Measurements from ENCODE around the gene NDUFA12. TPM values are rescaled to one million over a fixed set of nuclear protein-coding genes. Genes with fewer than 3 reads are reported as not detected.
A peak's percentile ranks its signal among the peaks of the same experiment; 100 is the strongest.

NDUFA12 gene
- 136 TPM for total RNA-seq
- polyA plus RNA-seq, result 119 TPM
- long read RNA-seq, donor 1, transcript NDUFA12-201 (4 exons, 635 nt), result major isoform, 9 of 9 reads
- long read RNA-seq, donor 1, partial matches to known transcripts, result 0 of 9 reads
- long read RNA-seq, donor 1, other reads (novel, unspliced or antisense), result 0 of 9 reads
- long read RNA-seq, donor 2, result 0 reads
- long read RNA-seq, donor 3, transcript NDUFA12-206 (3 exons, 487 nt), result minor isoform, 7 of 287 reads
- long read RNA-seq, donor 3, transcript NDUFA12-201 (4 exons, 635 nt), result major isoform, 187 of 287 reads
- long read RNA-seq, donor 3, transcript NDUFA12-202 (2 exons, 472 nt), result minor isoform, 5 of 287 reads
- long read RNA-seq, donor 3, partial matches to known transcripts, result 87 of 287 reads
- long read RNA-seq, donor 3, other reads (novel, unspliced or antisense), result 0 of 287 reads
- long read RNA-seq, donor 4, transcript NDUFA12-201 (4 exons, 635 nt), result major isoform, 61 of 99 reads
- long read RNA-seq, donor 4, partial matches to known transcripts, result 33 of 99 reads
- long read RNA-seq, donor 4, other reads (novel, unspliced or antisense), result 0 of 99 reads
- long read RNA-seq, donor 5, transcript NDUFA12-202 (2 exons, 472 nt), result minor isoform, 9 of 370 reads
- long read RNA-seq, donor 5, transcript NDUFA12-201 (4 exons, 635 nt), result major isoform, 221 of 370 reads
- long read RNA-seq, donor 5, transcript NDUFA12-206 (3 exons, 487 nt), result minor isoform, 14 of 370 reads
- long read RNA-seq, donor 5, partial matches to known transcripts, result 120 of 370 reads
- long read RNA-seq, donor 5, other reads (novel, unspliced or antisense), result 6 of 370 reads
- long read RNA-seq, donor 6, transcript NDUFA12-201 (4 exons, 635 nt), result major isoform, 83 of 100 reads
- long read RNA-seq, donor 6, transcript NDUFA12-206 (3 exons, 487 nt), result minor isoform, 5 of 100 reads
- long read RNA-seq, donor 6, partial matches to known transcripts, result 8 of 100 reads
- long read RNA-seq, donor 6, other reads (novel, unspliced or antisense), result 0 of 100 reads
- long read RNA-seq, donor 7, transcript NDUFA12-206 (3 exons, 487 nt), result minor isoform, 5 of 168 reads
- long read RNA-seq, donor 7, transcript NDUFA12-201 (4 exons, 635 nt), result major isoform, 105 of 168 reads
- long read RNA-seq, donor 7, partial matches to known transcripts, result 55 of 168 reads
- long read RNA-seq, donor 7, other reads (novel, unspliced or antisense), result 0 of 168 reads
- long read RNA-seq, donor 8, transcript NDUFA12-201 (4 exons, 635 nt), result major isoform, 36 of 45 reads
- long read RNA-seq, donor 8, partial matches to known transcripts, result 7 of 45 reads
- long read RNA-seq, donor 8, other reads (novel, unspliced or antisense), result 0 of 45 reads
- long read RNA-seq, donor 9, transcript NDUFA12-201 (4 exons, 635 nt), result major isoform, 79 of 116 reads
- long read RNA-seq, donor 9, partial matches to known transcripts, result 33 of 116 reads
- long read RNA-seq, donor 9, other reads (novel, unspliced or antisense), result 0 of 116 reads
- long read RNA-seq, donor 10, transcript NDUFA12-201 (4 exons, 635 nt), result major isoform, 80 of 98 reads
- long read RNA-seq, donor 10, partial matches to known transcripts, result 11 of 98 reads
- long read RNA-seq, donor 10, other reads (novel, unspliced or antisense), result 0 of 98 reads

GRCh38 chr12:95003213-95003920 is at the start of gene NDUFA12:
Gene NDUFA12, minus strand, starts transcription at chr12:95003697. Its CDS starts 17 bp downstream, at chr12:95003680.
- H3K4me1 ChIP-seq (ENCODE audit: control insufficient read depth in 2 of 2, insufficient read depth in 2 of 2, low read length in 2 of 2), result peaks cover 0 to 5% of the 10 kb centered on the region in 2 donors
- under 1% methylated on average over 34 of the region's 34 CpGs for WGBS
- peak within 1 kb of the TSS; percentile 71 to 83 for H3K27ac ChIP-seq (ENCODE audit: low read depth in 1 of 2, low read length in 1 of 2)
- H3K9me3 ChIP-seq (ENCODE audit: control insufficient read depth in 2 of 2, insufficient read depth in 1 of 2, low read length in 1 of 2), result peaks cover 0 to 14% of the 10 kb centered on the region in 2 donors
- peak within 1 kb of the TSS; percentile 73 to 86 for H3K4me3 ChIP-seq (ENCODE audit: low read length in 2 of 2)
- H3K36me3 ChIP-seq (ENCODE audit: control insufficient read depth in 2 of 2, insufficient read depth in 2 of 2, low read length in 1 of 2), result peaks cover 6 to 10% of the 10 kb centered on the region in 2 donors
- H3K27me3 ChIP-seq (ENCODE audit: control insufficient read depth in 2 of 2, insufficient read depth in 1 of 2, low read length in 1 of 2), result no peaks in the 10 kb centered on the region
- DNase-seq (ENCODE audit: low read depth in 6 of 9, low spot score in 9 of 9), result peak; percentile 87 to 97 (median 92)

- H3K27ac ChIP-seq (ENCODE audit: low read depth in 1 of 2, low read length in 1 of 2), result no peak overlapping the region
- no peaks in the 10 kb centered on the region for H3K9me3 ChIP-seq (ENCODE audit: control insufficient read depth in 2 of 2, insufficient read depth in 1 of 2, low read length in 1 of 2)
- H3K4me3 ChIP-seq (ENCODE audit: low read length in 2 of 2), result no peak overlapping the region
- DNase-seq (ENCODE audit: low read depth in 6 of 9, low spot score in 9 of 9), result no peak
- H3K4me1 ChIP-seq (ENCODE audit: control insufficient read depth in 2 of 2, insufficient read depth in 2 of 2, low read length in 2 of 2), result no peaks in the 10 kb centered on the region
- no peaks in the 10 kb centered on the region for H3K27me3 ChIP-seq (ENCODE audit: control insufficient read depth in 2 of 2, insufficient read depth in 1 of 2, low read length in 1 of 2)
- peaks cover 29 to 66% of the 10 kb centered on the region in 2 donors for H3K36me3 ChIP-seq (ENCODE audit: control insufficient read depth in 2 of 2, insufficient read depth in 2 of 2, low read length in 1 of 2)
- WGBS, result 98% methylated on average over 4 of the region's 4 CpGs
Measured at GRCh38 chr12:95051241-95051640, 47.7 kb upstream of the NDUFA12 start.

- 99% methylated on average over 2 of the region's 2 CpGs for WGBS
- Histone ChIP-seq H3K4me1 (ENCODE audit: control insufficient read depth in 2 of 2, insufficient read depth in 2 of 2, low read length in 2 of 2) (no peaks in the 10 kb centered on the region), H3K27ac (ENCODE audit: low read depth in 1 of 2, low read length in 1 of 2) (no peak overlapping the region), H3K9me3 (ENCODE audit: control insufficient read depth in 2 of 2, insufficient read depth in 1 of 2, low read length in 1 of 2) (peaks cover 0 to 2% of the 10 kb centered on the region in 2 donors), H3K27me3 (ENCODE audit: control insufficient read depth in 2 of 2, insufficient read depth in 1 of 2, low read length in 1 of 2) (no peaks in the 10 kb centered on the region), H3K4me3 (ENCODE audit: low read length in 2 of 2) (no peak overlapping the region), H3K36me3 (ENCODE audit: control insufficient read depth in 2 of 2, insufficient read depth in 2 of 2, low read length in 1 of 2) (peaks cover under 1 to 55% of the 10 kb centered on the region in 2 donors)
- DNase-seq (ENCODE audit: low read depth in 6 of 9, low spot score in 9 of 9), result no peak
Measured at GRCh38 chr12:95037906-95038305, 34.4 kb upstream of the NDUFA12 start.

GRCh38 chr12:95034750-95035149 is 31.3 kb upstream of the NDUFA12 start:
- Histone ChIP-seq H3K36me3 (ENCODE audit: control insufficient read depth in 2 of 2, insufficient read depth in 2 of 2, low read length in 1 of 2) (peaks cover 9 to 50% of the 10 kb centered on the region in 2 donors), H3K9me3 (ENCODE audit: control insufficient read depth in 2 of 2, insufficient read depth in 1 of 2, low read length in 1 of 2) (no peaks in the 10 kb centered on the region), H3K27me3 (ENCODE audit: control insufficient read depth in 2 of 2, insufficient read depth in 1 of 2, low read length in 1 of 2) (no peaks in the 10 kb centered on the region), H3K4me1 (ENCODE audit: control insufficient read depth in 2 of 2, insufficient read depth in 2 of 2, low read length in 2 of 2) (no peaks in the 10 kb centered on the region), H3K27ac (ENCODE audit: low read depth in 1 of 2, low read length in 1 of 2) (no peak overlapping the region), H3K4me3 (ENCODE audit: low read length in 2 of 2) (no peak overlapping the region)
- DNase-seq (ENCODE audit: low read depth in 6 of 9, low spot score in 9 of 9), result no peak
- WGBS, result 100% methylated on average over 1 of the region's 1 CpG

GRCh38 chr12:95022477-95022876 is 19.0 kb upstream of the NDUFA12 start:
- DNase-seq (ENCODE audit: low read depth in 6 of 9, low spot score in 9 of 9), result no peak
- Histone ChIP-seq H3K4me1 (ENCODE audit: control insufficient read depth in 2 of 2, insufficient read depth in 2 of 2, low read length in 2 of 2) (no peaks in the 10 kb centered on the region), H3K27ac (ENCODE audit: low read depth in 1 of 2, low read length in 1 of 2) (no peak overlapping the region), H3K36me3 (ENCODE audit: control insufficient read depth in 2 of 2, insufficient read depth in 2 of 2, low read length in 1 of 2) (peaks cover 9 to 36% of the 10 kb centered on the region in 2 donors), H3K4me3 (ENCODE audit: low read length in 2 of 2) (no peak overlapping the region), H3K27me3 (ENCODE audit: control insufficient read depth in 2 of 2, insufficient read depth in 1 of 2, low read length in 1 of 2) (no peaks in the 10 kb centered on the region), H3K9me3 (ENCODE audit: control insufficient read depth in 2 of 2, insufficient read depth in 1 of 2, low read length in 1 of 2) (no peaks in the 10 kb centered on the region)
- 96% methylated on average over 2 of the region's 2 CpGs for WGBS

- Histone ChIP-seq H3K4me1 (ENCODE audit: control insufficient read depth in 2 of 2, insufficient read depth in 2 of 2, low read length in 2 of 2) (no peaks in the 10 kb centered on the region), H3K9me3 (ENCODE audit: control insufficient read depth in 2 of 2, insufficient read depth in 1 of 2, low read length in 1 of 2) (no peaks in the 10 kb centered on the region), H3K36me3 (ENCODE audit: control insufficient read depth in 2 of 2, insufficient read depth in 2 of 2, low read length in 1 of 2) (peaks cover 4 to 17% of the 10 kb centered on the region in 2 donors), H3K27me3 (ENCODE audit: control insufficient read depth in 2 of 2, insufficient read depth in 1 of 2, low read length in 1 of 2) (no peaks in the 10 kb centered on the region), H3K4me3 (ENCODE audit: low read length in 2 of 2) (no peak overlapping the region), H3K27ac (ENCODE audit: low read depth in 1 of 2, low read length in 1 of 2) (no peak overlapping the region)
- 96% methylated on average over 1 of the region's 1 CpG for WGBS
- DNase-seq (ENCODE audit: low read depth in 6 of 9, low spot score in 9 of 9), result no peak
Measured at GRCh38 chr12:95017482-95017881, 14.0 kb upstream of the NDUFA12 start.

GRCh38 chr12:95016120-95016519 is 12.6 kb upstream of the NDUFA12 start:
- Histone ChIP-seq H3K27ac (ENCODE audit: low read depth in 1 of 2, low read length in 1 of 2) (no peak overlapping the region), H3K36me3 (ENCODE audit: control insufficient read depth in 2 of 2, insufficient read depth in 2 of 2, low read length in 1 of 2) (peaks cover 4 to 6% of the 10 kb centered on the region in 2 donors), H3K4me1 (ENCODE audit: control insufficient read depth in 2 of 2, insufficient read depth in 2 of 2, low read length in 2 of 2) (no peaks in the 10 kb centered on the region), H3K4me3 (ENCODE audit: low read length in 2 of 2) (no peak overlapping the region), H3K27me3 (ENCODE audit: control insufficient read depth in 2 of 2, insufficient read depth in 1 of 2, low read length in 1 of 2) (no peaks in the 10 kb centered on the region), H3K9me3 (ENCODE audit: control insufficient read depth in 2 of 2, insufficient read depth in 1 of 2, low read length in 1 of 2) (no peaks in the 10 kb centered on the region)
- 98% methylated on average over 2 of the region's 2 CpGs for WGBS
- DNase-seq (ENCODE audit: low read depth in 6 of 9, low spot score in 9 of 9), result no peak

GRCh38 chr12:95014554-95014953 is 11.1 kb upstream of the NDUFA12 start:
- no peaks in the 10 kb centered on the region for H3K9me3 ChIP-seq (ENCODE audit: control insufficient read depth in 2 of 2, insufficient read depth in 1 of 2, low read length in 1 of 2)
- H3K27me3 ChIP-seq (ENCODE audit: control insufficient read depth in 2 of 2, insufficient read depth in 1 of 2, low read length in 1 of 2), result no peaks in the 10 kb centered on the region
- DNase-seq (ENCODE audit: low read depth in 6 of 9, low spot score in 9 of 9), result no peak
- H3K36me3 ChIP-seq (ENCODE audit: control insufficient read depth in 2 of 2, insufficient read depth in 2 of 2, low read length in 1 of 2), result peaks cover 3 to 4% of the 10 kb centered on the region in 2 donors
- no peak overlapping the region for H3K4me3 ChIP-seq (ENCODE audit: low read length in 2 of 2)
- H3K4me1 ChIP-seq (ENCODE audit: control insufficient read depth in 2 of 2, insufficient read depth in 2 of 2, low read length in 2 of 2), result no peaks in the 10 kb centered on the region
- no peak overlapping the region for H3K27ac ChIP-seq (ENCODE audit: low read depth in 1 of 2, low read length in 1 of 2)
